HepG2 (cell line): Measurements from ENCODE around the gene MAPK8IP3. TPM values are rescaled to one million over a fixed set of nuclear protein-coding genes. Genes with fewer than 3 reads are reported as not detected.

Source experiments
- AHR ChIP-seq: IDR thresholded peaks from 2 replicates; pipeline ENCODE4 v1.6.1; 2018; ENCODE audit warnings: missing genetic modification reagents, missing compliant biosample characterization
- GMEB1 ChIP-seq: sonication (generic); formaldehyde crosslinking; IDR thresholded peaks from 2 replicates; pipeline ENCODE4 v1.5.1; 2020; ENCODE audit warnings: missing genetic modification reagents, mild to moderate bottlenecking, borderline replicate concordance
- HNRNPH1 ChIP-seq: fragments of 200-400 bp; formaldehyde crosslinking; optimal IDR thresholded peaks from 2 replicates; pipeline ENCODE3; 2017; ENCODE audit warnings: mild to moderate bottlenecking, low read depth, low read length
- ISL2 ChIP-seq: sonication (generic); formaldehyde crosslinking; IDR thresholded peaks from 2 replicates; pipeline ENCODE4 v1.5.0; 2020; ENCODE audit warnings: missing genetic modification reagents
- JARID2 ChIP-seq: sonication (generic); formaldehyde crosslinking; IDR thresholded peaks from 2 replicates; pipeline ENCODE4 v1.8.1; 2023; ENCODE audit warnings: missing genetic modification reagents, inconsistent platforms; ENCODE audit not compliant: insufficient replicate concordance
- MTF2 ChIP-seq: sonication (generic); formaldehyde crosslinking; IDR thresholded peaks from 2 replicates; pipeline ENCODE4 v1.5.0; 2020; ENCODE audit warnings: missing genetic modification reagents, borderline replicate concordance
- PAXIP1 ChIP-seq: sonication (generic); formaldehyde crosslinking; conservative IDR thresholded peaks from 2 replicates; pipeline ENCODE4 v1.4.0; 2020; ENCODE audit warnings: mild to moderate bottlenecking, missing genetic modification reagents, moderate library complexity
- PLRG1 ChIP-seq: fragments of 450-650 bp; conservative IDR thresholded peaks from 2 replicates; pipeline ENCODE4 v1.6.1; 2016
- POLR2G ChIP-seq: fragments of 200-400 bp; formaldehyde crosslinking; IDR thresholded peaks from 2 replicates; pipeline ENCODE4 v1.6.1; 2018; ENCODE audit warnings: mild to moderate bottlenecking, low read depth, low read length, moderate library complexity
- RBM22 ChIP-seq: fragments of 200-400 bp; formaldehyde crosslinking; optimal IDR thresholded peaks from 2 replicates; pipeline ENCODE3; 2017; ENCODE audit warnings: mild to moderate bottlenecking, low read length, moderate library complexity
- REPIN1 ChIP-seq: sonication (generic); formaldehyde crosslinking; IDR thresholded peaks from 2 replicates; pipeline ENCODE4 v1.8.0; 2022; ENCODE audit warnings: missing genetic modification reagents, low read depth, mild to moderate bottlenecking, borderline replicate concordance
- RXRA ChIP-seq: sonication (generic); formaldehyde crosslinking; IDR thresholded peaks from 2 replicates; pipeline ENCODE4 v1.5.1; 2020; ENCODE audit warnings: missing genetic modification reagents
- SAP130 ChIP-seq: IDR thresholded peaks from 2 replicates; pipeline ENCODE4 v1.6.1; 2016; ENCODE audit warnings: low read depth
- XRCC5 ChIP-seq: fragments of 200-400 bp; formaldehyde crosslinking; optimal IDR thresholded peaks from 2 replicates; pipeline ENCODE3; 2017; ENCODE audit warnings: mild to moderate bottlenecking, low read length
- ZNF383 ChIP-seq: sonication (generic); formaldehyde crosslinking; IDR thresholded peaks from 2 replicates; pipeline ENCODE4 v1.4.0; 2020; ENCODE audit warnings: missing genetic modification reagents, mild to moderate bottlenecking, borderline replicate concordance
- ZNF556 ChIP-seq: sonication (generic); formaldehyde crosslinking; IDR thresholded peaks from 2 replicates; pipeline ENCODE4 v1.4.0; 2020; ENCODE audit warnings: mild to moderate bottlenecking, missing genetic modification reagents, borderline replicate concordance
- ZNF598 ChIP-seq: sonication (generic); formaldehyde crosslinking; IDR thresholded peaks from 2 replicates; pipeline ENCODE4 v1.5.1; 2020; ENCODE audit warnings: mild to moderate bottlenecking, missing genetic modification reagents, borderline replicate concordance
- ZSCAN9 ChIP-seq: IDR thresholded peaks from 2 replicates; pipeline ENCODE4 v1.6.1; 2016; ENCODE audit warnings: borderline replicate concordance
- polyA plus RNA-seq, 8 experiments: library from polyadenylated mRNA; depleted of rRNA in 3 of 8; stranded (reverse) in 7 of 8; unstranded in 1 of 8; fragments of >200 nt; fragmentation: Illumina TruSeq in 4 of 8; extraction: Trizol in 4 of 8; gene quantifications; 2 replicates each; pipeline versions ENCODE4 v1.2.1 to v1.2.3, GENCODE V29; 2011 to 2016; ENCODE audit warnings: low read depth in 4 of 8, missing spikeins in 1 of 8, mixed read lengths in 1 of 8; ENCODE audit not compliant: insufficient read depth in 1 of 8
- total RNA-seq, 5 experiments: library from RNA; depleted of rRNA; stranded (reverse); fragments of >200 nt; fragmentation: Illumina TruSeq; extraction: Trizol; gene quantifications; 2 replicates each; pipeline ENCODE4 v1.2.3, GENCODE V29; 2016; ENCODE audit warnings: low read depth in 1 of 5
- TF ChIP-seq, protein P1 (sequence below): sonication (generic); formaldehyde crosslinking; IDR thresholded peaks from 2 replicates; pipeline ENCODE4 v1.4.0; 2020; ENCODE audit warnings: mild to moderate bottlenecking, missing genetic modification reagents
- TF ChIP-seq, protein P2 (sequence below): sonication (generic); formaldehyde crosslinking; IDR thresholded peaks from 2 replicates; pipeline ENCODE4 v1.5.1; 2020; ENCODE audit warnings: missing genetic modification reagents, mild to moderate bottlenecking, borderline replicate concordance
- TF ChIP-seq, protein P3 (sequence below): sonication (generic); formaldehyde crosslinking; IDR thresholded peaks from 2 replicates; pipeline ENCODE4 v1.8.1; 2023; ENCODE audit warnings: missing genetic modification reagents, inconsistent platforms, borderline replicate concordance

MAPK8IP3 gene
- total and polyA plus RNA-seq, 2 of the 13 experiments (the other 11 are each of a cell fraction or from before 2014, with no cell fraction given): 25.1 to 41.7 TPM

GRCh38 chr16:1812732-1813163, 106.8 kb downstream of the MAPK8IP3 start (continued):
- no peak for TF ChIP-seq PAXIP1
- TF ChIP-seq, protein P1, sequence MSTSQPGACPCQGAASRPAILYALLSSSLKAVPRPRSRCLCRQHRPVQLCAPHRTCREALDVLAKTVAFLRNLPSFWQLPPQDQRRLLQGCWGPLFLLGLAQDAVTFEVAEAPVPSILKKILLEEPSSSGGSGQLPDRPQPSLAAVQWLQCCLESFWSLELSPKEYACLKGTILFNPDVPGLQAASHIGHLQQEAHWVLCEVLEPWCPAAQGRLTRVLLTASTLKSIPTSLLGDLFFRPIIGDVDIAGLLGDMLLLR: no peak
- no peak for TF ChIP-seq REPIN1 (CRISPR knock-in tag)
- no peak for TF ChIP-seq JARID2 (CRISPR knock-in tag)
- TF ChIP-seq, protein P2, sequence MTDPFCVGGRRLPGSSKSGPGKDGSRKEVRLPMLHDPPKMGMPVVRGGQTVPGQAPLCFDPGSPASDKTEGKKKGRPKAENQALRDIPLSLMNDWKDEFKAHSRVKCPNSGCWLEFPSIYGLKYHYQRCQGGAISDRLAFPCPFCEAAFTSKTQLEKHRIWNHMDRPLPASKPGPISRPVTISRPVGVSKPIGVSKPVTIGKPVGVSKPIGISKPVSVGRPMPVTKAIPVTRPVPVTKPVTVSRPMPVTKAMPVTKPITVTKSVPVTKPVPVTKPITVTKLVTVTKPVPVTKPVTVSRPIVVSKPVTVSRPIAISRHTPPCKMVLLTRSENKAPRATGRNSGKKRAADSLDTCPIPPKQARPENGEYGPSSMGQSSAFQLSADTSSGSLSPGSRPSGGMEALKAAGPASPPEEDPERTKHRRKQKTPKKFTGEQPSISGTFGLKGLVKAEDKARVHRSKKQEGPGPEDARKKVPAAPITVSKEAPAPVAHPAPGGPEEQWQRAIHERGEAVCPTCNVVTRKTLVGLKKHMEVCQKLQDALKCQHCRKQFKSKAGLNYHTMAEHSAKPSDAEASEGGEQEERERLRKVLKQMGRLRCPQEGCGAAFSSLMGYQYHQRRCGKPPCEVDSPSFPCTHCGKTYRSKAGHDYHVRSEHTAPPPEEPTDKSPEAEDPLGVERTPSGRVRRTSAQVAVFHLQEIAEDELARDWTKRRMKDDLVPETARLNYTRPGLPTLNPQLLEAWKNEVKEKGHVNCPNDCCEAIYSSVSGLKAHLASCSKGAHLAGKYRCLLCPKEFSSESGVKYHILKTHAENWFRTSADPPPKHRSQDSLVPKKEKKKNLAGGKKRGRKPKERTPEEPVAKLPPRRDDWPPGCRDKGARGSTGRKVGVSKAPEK (CRISPR knock-in tag): no peak
- TF ChIP-seq RBM22: no peak
- TF ChIP-seq ZNF556: no peak
- no peak for TF ChIP-seq ISL2 (CRISPR knock-in tag)
- peak; percentile 46; the same call in 1 of the 2 replicates for TF ChIP-seq AHR
- no peak for TF ChIP-seq HNRNPH1
- TF ChIP-seq ZSCAN9 (CRISPR knock-in tag): no peak
- peak; percentile 73 for TF ChIP-seq SAP130 (CRISPR knock-in tag)
- no peak for TF ChIP-seq PLRG1
- no peak for TF ChIP-seq POLR2G
- peak; percentile 91 for TF ChIP-seq XRCC5
- peak; percentile 35; the same call in 1 of the 2 replicates for TF ChIP-seq RXRA (CRISPR knock-in tag)
- no peak for TF ChIP-seq ZNF383 (CRISPR knock-in tag)
- TF ChIP-seq, protein P3, sequence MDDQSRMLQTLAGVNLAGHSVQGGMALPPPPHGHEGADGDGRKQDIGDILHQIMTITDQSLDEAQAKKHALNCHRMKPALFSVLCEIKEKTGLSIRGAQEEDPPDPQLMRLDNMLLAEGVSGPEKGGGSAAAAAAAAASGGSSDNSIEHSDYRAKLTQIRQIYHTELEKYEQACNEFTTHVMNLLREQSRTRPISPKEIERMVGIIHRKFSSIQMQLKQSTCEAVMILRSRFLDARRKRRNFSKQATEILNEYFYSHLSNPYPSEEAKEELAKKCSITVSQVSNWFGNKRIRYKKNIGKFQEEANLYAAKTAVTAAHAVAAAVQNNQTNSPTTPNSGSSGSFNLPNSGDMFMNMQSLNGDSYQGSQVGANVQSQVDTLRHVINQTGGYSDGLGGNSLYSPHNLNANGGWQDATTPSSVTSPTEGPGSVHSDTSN (CRISPR knock-in tag): no peak
- no peak for TF ChIP-seq ZNF598 (CRISPR knock-in tag)
- no peak for TF ChIP-seq GMEB1
- TF ChIP-seq MTF2 (CRISPR knock-in tag): no peak
